GM21360 (cell line): ENCODE results near the gene TMEM161B.
A peak's percentile ranks its signal among the peaks of the same experiment; 100 is the strongest.
"Not testable (repeated sequence)": the region's sequence is repeated elsewhere in the genome, so short reads cannot be mapped to it uniquely, and the experiment has no call there.

Source experiments
- ATAC-seq: cut with Tn5 transposase; IDR thresholded peaks from one replicate; pipeline ENCODE4 v1.9.1; 2021; ENCODE audit warnings: mild to moderate bottlenecking, moderate library complexity; ENCODE audit not compliant: unreplicated experiment

TMEM161B gene

DNA sequence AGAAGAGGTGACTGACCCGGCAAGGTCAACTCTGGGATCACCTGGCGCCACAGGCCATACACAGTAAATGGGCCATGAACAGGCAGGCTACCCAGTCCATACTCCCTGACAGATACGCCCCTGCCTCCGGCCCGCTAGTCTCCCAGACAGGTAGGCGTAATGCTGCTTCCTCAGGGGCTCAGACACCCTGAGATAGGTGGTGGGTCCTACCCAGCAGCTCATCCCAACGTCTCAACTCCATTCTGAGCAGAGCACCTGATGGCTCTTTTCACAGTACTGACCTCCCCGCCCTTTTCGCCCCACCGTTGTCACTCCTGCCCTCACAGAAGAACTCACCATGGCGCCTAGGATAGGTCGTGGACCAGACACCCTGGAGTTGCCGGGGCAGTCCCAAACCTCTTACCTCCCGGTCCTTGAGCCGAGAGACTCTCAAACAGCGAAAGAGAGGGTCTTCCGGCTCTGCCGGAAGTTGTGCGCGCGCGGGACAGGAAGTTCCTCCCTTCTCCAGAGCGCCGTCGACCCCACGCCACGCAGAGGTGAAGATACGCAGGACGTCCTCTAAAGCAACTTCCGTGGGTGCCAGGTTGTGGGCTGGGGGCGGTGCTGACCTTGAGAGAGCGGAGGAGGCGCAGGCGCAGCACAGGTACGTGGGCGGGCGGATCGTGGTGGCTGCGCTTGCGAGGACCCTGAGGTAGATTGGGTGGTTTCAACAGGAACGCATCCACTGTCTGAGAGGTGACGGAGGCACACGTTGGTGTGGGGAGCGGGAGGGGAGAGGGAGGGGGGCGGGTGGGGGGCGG lies at the start of gene TMEM161B:
Gene TMEM161B, minus strand, starts transcription at position 461 of the 800 bp plus-strand sequence. Its CDS starts 122 bp downstream, at position 339.
- ATAC-seq: peak; percentile 99

DNA sequence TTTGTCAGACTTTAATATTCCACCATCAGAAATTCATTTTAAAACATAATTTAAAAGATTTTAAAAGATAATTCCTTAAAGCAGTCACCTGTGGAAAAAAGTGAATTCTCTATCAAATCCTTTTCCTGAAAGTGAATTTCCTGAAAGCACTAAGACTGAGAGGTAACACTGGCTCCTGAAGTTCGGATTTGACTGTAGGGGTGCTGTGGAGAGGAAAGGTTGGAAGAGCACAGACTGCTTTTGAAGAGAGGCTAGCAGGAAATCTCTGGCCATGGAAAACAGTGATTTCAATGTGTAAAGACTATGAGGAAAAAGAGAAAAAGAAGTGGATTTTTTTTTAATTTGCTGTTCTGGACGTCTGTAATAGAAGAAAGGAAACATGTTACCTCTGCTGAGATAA lies 35.7 kb upstream of the TMEM161B start:
- ATAC-seq: no peak

GRCh38 chr5:88298425-88298824 lies 29.8 kb upstream of the TMEM161B start:
- ATAC-seq: no peak

DNA sequence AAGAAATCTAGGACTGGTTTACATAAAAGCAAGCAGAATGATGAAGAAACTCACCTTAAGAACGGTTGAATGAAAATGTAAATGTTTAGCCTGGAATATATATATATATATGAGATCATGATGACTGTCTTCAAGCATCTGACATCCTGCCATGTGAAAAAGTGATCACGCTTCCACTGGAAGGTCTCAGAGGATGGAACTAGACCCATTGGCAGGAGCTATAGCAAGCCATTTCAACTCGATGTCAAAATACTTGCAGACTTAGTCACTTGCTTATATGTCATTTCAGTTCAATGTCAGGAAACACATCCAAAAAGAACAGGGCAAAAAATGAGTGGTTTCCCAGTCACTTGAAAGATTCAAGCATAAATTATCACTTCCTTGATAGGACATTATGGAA lies 22.2 kb upstream of the TMEM161B start:
- ATAC-seq: no peak

GRCh38 chr5:88288528-88289197 lies 20.0 kb upstream of the TMEM161B start:
- no peak for ATAC-seq

DNA sequence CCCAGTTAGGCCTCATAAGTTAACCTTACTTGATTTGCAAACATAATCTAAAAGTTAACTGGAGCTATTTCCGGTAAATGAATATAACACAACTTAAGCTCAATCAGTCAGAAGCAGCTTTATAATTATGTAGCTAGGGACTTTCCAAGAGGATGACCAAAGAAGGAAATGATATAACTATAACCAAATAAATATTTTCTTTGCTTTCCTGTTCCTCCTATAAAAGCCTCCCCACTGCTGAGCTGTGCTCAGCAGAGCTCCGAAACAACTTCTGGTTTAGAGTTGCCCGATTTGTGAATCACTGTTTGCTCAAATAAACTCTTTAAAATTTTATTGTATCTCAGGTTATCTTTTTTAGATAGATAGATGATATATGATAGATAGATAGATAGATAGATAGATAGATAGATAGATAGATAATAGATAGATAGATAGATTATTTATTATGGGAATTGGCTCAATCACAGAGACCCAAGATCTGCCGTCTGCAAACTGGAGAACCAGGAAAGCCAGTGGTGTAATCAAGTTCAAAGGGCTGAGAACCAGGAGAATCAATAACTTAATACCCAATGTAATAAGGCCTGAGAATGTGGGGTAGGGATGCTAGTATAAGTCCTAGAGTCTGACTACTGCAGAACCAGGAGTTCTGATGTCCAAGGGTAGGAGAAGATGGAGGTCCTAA lies 19.3 kb upstream of the TMEM161B start:
- ATAC-seq: no peak

GRCh38 chr5:88287302-88287701 lies 18.7 kb upstream of the TMEM161B start:
- ATAC-seq: no peak

DNA sequence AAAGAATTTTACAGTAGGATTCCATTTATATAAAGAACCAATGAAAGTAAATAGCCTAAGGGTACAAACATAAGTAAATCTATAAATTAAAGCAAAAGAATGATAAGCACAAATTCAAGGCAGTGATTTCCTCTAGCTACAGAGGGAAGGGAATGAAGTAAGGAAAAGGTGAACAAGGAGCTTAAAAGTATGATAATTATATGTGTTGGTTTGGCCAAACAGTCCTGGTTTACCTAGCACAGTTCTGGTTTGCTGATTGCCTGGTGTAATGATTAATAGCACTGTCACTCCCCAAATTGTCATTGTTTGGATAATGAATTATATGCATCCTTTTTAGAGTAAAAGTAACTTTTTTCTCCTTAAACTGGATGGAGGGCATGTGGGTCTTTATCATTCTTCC lies 15.0 kb upstream of the TMEM161B start:
- ATAC-seq: no peak

GRCh38 chr5:88281322-88281721 lies 12.7 kb upstream of the TMEM161B start:
- no peak for ATAC-seq

GRCh38 chr5:88279584-88279983 lies 10.9 kb upstream of the TMEM161B start:
- no peak for ATAC-seq

DNA sequence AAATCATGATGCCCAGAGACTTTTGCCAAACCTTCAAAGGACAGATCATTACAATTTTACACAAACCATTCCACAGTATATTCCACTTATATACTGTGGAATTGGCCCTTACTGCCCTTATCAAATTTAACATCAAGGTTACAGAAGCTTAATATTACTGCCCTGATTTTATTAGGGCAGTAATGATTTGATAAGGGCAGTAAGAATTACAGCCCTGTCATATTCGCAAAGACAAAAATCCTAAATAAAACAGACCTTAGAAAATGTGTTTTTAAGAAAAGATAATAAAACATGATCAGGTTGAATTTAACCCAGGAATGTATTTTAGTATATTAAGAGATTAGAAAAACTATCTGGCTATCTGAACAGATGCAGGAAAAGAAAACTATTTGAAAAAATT lies 7.7 kb upstream of the TMEM161B start:
- ATAC-seq: no peak

GRCh38 chr5:88275581-88275980 lies 6.9 kb upstream of the TMEM161B start:
- ATAC-seq: no peak

DNA sequence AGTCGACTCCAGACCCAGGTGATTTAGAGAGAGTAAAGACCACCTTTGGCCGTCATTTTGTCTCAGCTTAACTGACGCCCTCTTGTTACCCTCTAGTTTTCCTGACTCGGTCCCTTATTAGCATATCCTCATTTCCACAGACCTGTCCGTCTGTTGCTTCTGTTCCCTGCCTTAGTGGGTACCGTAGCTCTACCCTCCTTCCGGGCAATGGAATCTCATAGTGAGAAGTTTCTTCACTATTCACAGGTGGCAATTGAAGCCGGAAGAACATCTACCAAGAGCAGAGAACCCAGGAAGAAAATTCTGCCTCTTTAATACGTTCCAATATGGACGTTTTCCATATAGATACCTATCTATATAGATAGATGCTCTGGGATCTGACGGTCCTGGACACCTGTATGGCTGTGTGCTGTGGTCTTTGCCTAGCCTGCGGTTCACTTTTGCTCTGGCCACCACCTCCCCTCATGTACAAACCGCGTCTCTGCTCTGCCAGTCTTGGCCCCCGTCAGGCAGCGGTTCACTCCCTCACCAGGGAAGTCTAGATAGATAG lies 652 bp upstream of the TMEM161B start:
- peak; percentile 11 for ATAC-seq

DNA sequence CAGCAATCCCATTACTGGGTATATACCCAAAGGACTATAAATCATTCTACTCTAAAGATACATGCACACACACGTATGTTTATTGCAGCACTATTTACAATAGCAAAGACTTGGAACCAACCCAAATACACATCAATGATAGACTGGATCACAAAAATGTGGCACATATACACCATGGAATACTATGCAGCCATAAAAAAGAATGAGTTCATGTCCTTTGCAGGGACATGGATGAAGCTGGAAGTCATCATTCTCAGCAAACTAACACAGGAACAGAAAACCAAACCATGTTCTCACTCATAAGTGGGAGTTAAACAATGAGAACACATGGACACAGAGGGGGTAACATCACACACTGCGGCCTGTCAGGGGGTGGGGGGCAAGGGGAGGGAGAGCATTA lies 4.1 kb downstream of the TMEM161B start:
- ATAC-seq: not testable (repeated sequence)

GRCh38 chr5:88263349-88263748 lies 5.3 kb downstream of the TMEM161B start:
- ATAC-seq: no peak

DNA sequence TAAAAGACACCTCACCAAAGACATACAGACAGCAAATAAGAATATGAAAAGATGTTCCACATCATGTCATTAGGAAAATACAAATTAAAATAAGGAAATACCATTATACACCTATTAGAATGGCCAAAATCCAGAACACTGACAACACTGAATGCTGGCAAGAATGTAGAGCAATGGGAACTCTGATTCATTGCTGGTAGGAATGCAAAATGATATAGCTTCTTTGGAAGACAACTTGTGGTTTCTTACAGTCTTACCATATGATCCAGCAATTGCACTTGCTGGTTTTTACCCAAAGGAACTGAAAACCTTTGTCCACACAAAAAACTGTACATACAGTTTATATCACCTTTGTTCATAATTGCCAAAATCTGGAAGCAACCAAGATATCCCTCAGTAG lies 6.5 kb downstream of the TMEM161B start:
- ATAC-seq: no peak

- no peak for ATAC-seq
These were observed 10.0 kb downstream of the TMEM161B start for GRCh38 chr5:88258636-88259035.

GRCh38 chr5:88256872-88257271 lies 11.8 kb downstream of the TMEM161B start:
- ATAC-seq: no peak

DNA sequence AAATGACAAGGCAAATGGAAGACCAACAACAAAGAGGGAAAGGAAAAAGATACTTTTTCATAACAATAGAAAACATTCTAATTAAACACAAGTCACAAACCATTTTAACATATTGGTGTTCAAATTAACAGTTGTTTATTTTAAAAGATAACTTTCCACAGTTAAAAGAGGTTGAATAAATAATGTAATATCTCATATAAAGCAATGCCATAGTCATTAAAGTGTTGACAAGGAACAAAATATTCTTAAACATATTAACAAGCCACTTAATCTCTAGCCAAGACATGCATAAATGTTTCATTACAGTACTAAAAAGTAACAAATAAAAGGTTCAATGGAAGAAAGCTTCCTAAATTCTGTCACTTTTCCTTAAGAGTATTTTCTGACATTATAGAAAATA lies 12.6 kb downstream of the TMEM161B start:
- no peak for ATAC-seq

DNA sequence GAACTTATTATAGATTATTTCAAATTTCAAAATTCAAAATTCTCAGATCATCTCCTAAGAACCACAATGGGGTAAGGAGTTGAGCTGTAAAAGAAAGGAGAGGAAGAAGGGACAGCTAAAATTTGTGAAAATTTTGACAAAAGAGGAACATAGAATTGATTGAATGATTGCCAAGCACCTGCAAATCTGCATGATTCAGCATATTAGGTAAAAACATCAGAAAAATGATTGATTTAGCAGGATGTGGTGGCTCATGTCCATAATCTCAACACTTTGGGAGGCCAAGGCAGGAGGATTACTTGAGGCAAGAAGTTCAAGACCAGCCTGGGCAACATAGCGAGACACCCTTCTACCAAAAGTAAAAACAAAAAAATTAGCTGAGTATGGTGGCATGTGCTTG lies 14.3 kb downstream of the TMEM161B start:
- no peak for ATAC-seq

DNA sequence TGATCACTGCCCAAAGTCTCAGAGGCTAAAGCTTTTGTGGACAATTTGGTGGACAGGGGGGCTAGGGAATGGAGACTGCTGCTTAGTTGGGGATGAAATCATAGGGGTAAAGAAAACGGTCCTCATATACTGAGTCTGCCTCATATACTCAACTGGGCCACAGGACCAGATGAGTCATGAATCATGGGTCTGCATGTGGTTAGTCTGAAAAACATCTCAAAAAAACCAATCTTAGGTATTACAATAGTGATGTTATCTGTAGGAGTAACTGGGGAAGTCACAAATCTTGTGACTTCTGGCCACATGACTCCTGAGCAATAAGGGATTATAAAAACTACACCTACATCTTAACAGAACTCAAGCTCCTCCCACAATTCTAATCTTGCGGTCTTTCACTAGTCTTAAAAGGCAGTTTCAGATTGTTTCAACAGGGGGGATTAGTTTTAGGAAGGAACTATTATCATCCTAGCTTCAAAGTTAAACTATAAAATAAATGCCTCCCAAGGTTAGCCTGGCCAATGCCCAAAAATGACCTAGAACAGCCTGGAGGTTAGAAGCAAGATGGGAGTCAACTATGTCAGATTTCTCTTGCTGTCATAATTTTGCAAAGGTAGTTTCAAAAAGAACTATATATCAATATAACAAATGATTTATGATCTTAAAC lies 17.5 kb downstream of the TMEM161B start:
- ATAC-seq: peak; percentile 69
